Common myeloid progenitor, CD34-positive (primary cell): ENCODE data around the gene ITGA2.
A peak's percentile ranks its signal among the peaks of the same experiment; 100 is the strongest.

ENCODE experiments used
- CTCF ChIA-PET: fragments of 350-600 bp; sonication (Branson Sonifier 250); formaldehyde crosslinking; loops from one replicate; lab custom pipeline; 2021; ENCODE audit warnings: antibody characterized with exemption; lab: Charles Lee
- POLR2A ChIA-PET: fragments of 350-600 bp; sonication (Branson Sonifier 250); formaldehyde crosslinking; loops from one replicate; lab custom pipeline; 2021; ENCODE audit warnings: antibody characterized with exemption; lab: Charles Lee
- DNase-seq, 3 donors: peaks; one replicate each; pipeline versions ENCODE4 v3.0.0 to v3.0.0-alpha.2; 2013
- H3K27ac ChIP-seq, 2 experiments: 1 replicate in 1 of 2; 2 replicates in 1 of 2; pipeline ENCODE4 v1.7.0; 2013; ENCODE audit warnings: inconsistent platforms in 2 of 2, low read length in 2 of 2, mild to moderate bottlenecking in 2 of 2, low read depth in 1 of 2, moderate library complexity in 1 of 2; ENCODE audit not compliant: severe bottlenecking in 2 of 2, insufficient read depth in 1 of 2, poor library complexity in 1 of 2
- H3K27me3 ChIP-seq, 5 experiments: replicated peaks in 2 of 5; 1 replicate in 3 of 5; 2 replicates in 2 of 5; pipeline versions ENCODE4 v1.6.1 to v1.7.0; 2013; ENCODE audit warnings: low read length in 4 of 5, mild to moderate bottlenecking in 2 of 5, moderate library complexity in 2 of 5, inconsistent platforms in 1 of 5; ENCODE audit not compliant: insufficient read depth in 5 of 5, control insufficient read depth in 4 of 5
- H3K36me3 ChIP-seq, 4 experiments: 1 replicate in 2 of 4; 2 replicates in 2 of 4; pipeline versions ENCODE4 v1.6.1 to v1.7.0; 2013; ENCODE audit warnings: low read length in 3 of 4, control low read depth in 1 of 4, mild to moderate bottlenecking in 1 of 4; ENCODE audit not compliant: control insufficient read depth in 4 of 4, insufficient read depth in 4 of 4
- H3K4me1 ChIP-seq, 4 experiments: 1 replicate in 3 of 4; 2 replicates in 1 of 4; pipeline versions ENCODE4 v1.6.1 to v1.7.1; 2013; ENCODE audit warnings: low read length in 3 of 4, mild to moderate bottlenecking in 3 of 4, control low read depth in 1 of 4, inconsistent platforms in 1 of 4, moderate library complexity in 1 of 4; ENCODE audit not compliant: control insufficient read depth in 4 of 4, insufficient read depth in 4 of 4; ENCODE audit errors: control extremely low read depth in 1 of 4
- H3K4me3 ChIP-seq, 7 experiments: 1 replicate in 4 of 7; 2 replicates in 3 of 7; pipeline versions ENCODE4 v1.5.1 to v1.7.0; 2013; ENCODE audit warnings: mild to moderate bottlenecking in 7 of 7, low read length in 6 of 7, moderate library complexity in 6 of 7, inconsistent platforms in 2 of 7, low read depth in 2 of 7, control low read depth in 1 of 7; ENCODE audit not compliant: insufficient read depth in 4 of 7, control insufficient read depth in 1 of 7; ENCODE audit errors: extremely low read depth in 1 of 7
- H3K9me3 ChIP-seq, 5 experiments: 1 replicate in 4 of 5; 2 replicates in 1 of 5; pipeline versions ENCODE4 v1.6.1 to v1.7.1; 2013; ENCODE audit warnings: low read length in 4 of 5, mild to moderate bottlenecking in 2 of 5, inconsistent platforms in 1 of 5, low read depth in 1 of 5, moderate library complexity in 1 of 5; ENCODE audit not compliant: control insufficient read depth in 4 of 5, insufficient read depth in 2 of 5; ENCODE audit errors: control extremely low read depth in 1 of 5
- WGBS: methylation state at CpG from one replicate; pipeline ENCODE4 v1.1.5; 2013; ENCODE audit not compliant: insufficient coverage; 5-methylcytosine and 5-hydroxymethylcytosine counted together

Gene ITGA2

GRCh38 chr5:53011233-53011632 lies 22.1 kb downstream of the ITGA2 start:
- CTCF ChIA-PET, result interaction anchor here (1.9 kb wide), 1 partner anchor 20 kb away, joined by 4 read pairs; no protein-coding TSS in a partner anchor
- 88% methylated on average over 1 of the region's 1 CpG for WGBS
- POLR2A ChIA-PET, result no interaction called here
- Histone ChIP-seq H3K9me3 (peaks cover 0 to 10% (median 3%) of the 10 kb centered on the region in 5 experiments), H3K4me3 (no peak overlapping the region), H3K36me3 (peaks cover 0 to 3% (median 0%) of the 10 kb centered on the region in 4 experiments), H3K27ac (no peak overlapping the region), H3K4me1 (peaks cover 0 to 4% (median 0%) of the 10 kb centered on the region in 4 experiments), H3K27me3 (no peaks in the 10 kb centered on the region)
- DNase-seq, result no peak

GRCh38 chr5:53013857-53014256 lies 24.7 kb downstream of the ITGA2 start:
- peaks cover 0 to 10% (median 3%) of the 10 kb centered on the region in 5 experiments for H3K9me3 ChIP-seq
- H3K27ac ChIP-seq, result no peak overlapping the region
- DNase-seq, result no peak
- no peak overlapping the region for H3K4me3 ChIP-seq
- POLR2A ChIA-PET, result interaction anchor here (0.7 kb wide), 1 partner anchor 1165 kb away, joined by 4 read pairs; no protein-coding TSS in a partner anchor
- CTCF ChIA-PET, result no interaction called here
- H3K4me1 ChIP-seq, result no peaks in the 10 kb centered on the region
- WGBS, result 100% methylated on average over 1 of the region's 2 CpGs
- peaks cover 0 to 3% (median 0%) of the 10 kb centered on the region in 4 experiments for H3K36me3 ChIP-seq
- H3K27me3 ChIP-seq, result no peaks in the 10 kb centered on the region

DNA sequence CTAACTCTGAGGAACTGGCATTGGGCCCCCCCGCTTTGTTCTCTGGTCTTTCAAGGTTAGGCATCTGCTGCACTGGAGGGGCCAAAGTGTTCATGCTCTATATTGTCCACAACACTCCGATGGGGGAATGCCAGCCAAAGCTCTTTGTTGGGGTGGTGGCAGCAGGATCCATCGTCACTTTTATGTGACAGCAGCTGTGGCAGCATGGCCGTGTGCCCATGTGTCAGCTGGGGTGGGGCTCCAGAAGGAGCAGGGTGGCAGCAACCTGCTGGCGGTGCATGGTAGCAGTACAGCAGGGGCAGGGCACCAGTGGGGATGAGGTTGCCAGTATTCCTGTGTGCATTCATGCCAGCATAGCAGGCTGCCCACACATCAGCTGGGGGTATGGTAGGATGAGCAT lies 28.2 kb downstream of the ITGA2 start:
- H3K9me3 ChIP-seq, result peaks cover 0 to 10% (median 3%) of the 10 kb centered on the region in 5 experiments
- no peaks in the 10 kb centered on the region for H3K4me1 ChIP-seq
- CTCF ChIA-PET, result no interaction called here
- WGBS, result 93% methylated on average over 5 of the region's 5 CpGs
- H3K27me3 ChIP-seq, result no peaks in the 10 kb centered on the region
- no peak overlapping the region for H3K4me3 ChIP-seq
- POLR2A ChIA-PET, result no interaction called here
- no peak for DNase-seq
- H3K36me3 ChIP-seq, result no peaks in the 10 kb centered on the region
- H3K27ac ChIP-seq, result no peak overlapping the region

GRCh38 chr5:53017794-53018391 lies 28.7 kb downstream of the ITGA2 start:
- CTCF ChIA-PET, result no interaction called here
- no peak overlapping the region for H3K4me3 ChIP-seq
- 94% methylated on average over 9 of the region's 10 CpGs for WGBS
- H3K27me3 ChIP-seq, result no peaks in the 10 kb centered on the region
- no peaks in the 10 kb centered on the region for H3K36me3 ChIP-seq
- no peak for DNase-seq
- H3K4me1 ChIP-seq, result no peaks in the 10 kb centered on the region
- peaks cover 0 to 10% (median 3%) of the 10 kb centered on the region in 5 experiments for H3K9me3 ChIP-seq
- H3K27ac ChIP-seq, result no peak overlapping the region
- POLR2A ChIA-PET, result no interaction called here

GRCh38 chr5:53019320-53019719 lies 30.2 kb downstream of the ITGA2 start:
- ChIA-PET POLR2A (no interaction called here), CTCF (no interaction called here)
- WGBS, result 100% methylated on average over 3 of the region's 4 CpGs
- DNase-seq, result peak in 1 of 3 donors; percentile 7
- H3K4me3 ChIP-seq, result no peak overlapping the region
- H3K36me3 ChIP-seq, result no peaks in the 10 kb centered on the region
- no peak overlapping the region for H3K27ac ChIP-seq
- peaks cover 0 to 3% (median 0%) of the 10 kb centered on the region in 5 experiments for H3K9me3 ChIP-seq
- peaks cover 0 to 2% (median 0%) of the 10 kb centered on the region in 4 experiments for H3K4me1 ChIP-seq
- H3K27me3 ChIP-seq, result no peaks in the 10 kb centered on the region

DNA sequence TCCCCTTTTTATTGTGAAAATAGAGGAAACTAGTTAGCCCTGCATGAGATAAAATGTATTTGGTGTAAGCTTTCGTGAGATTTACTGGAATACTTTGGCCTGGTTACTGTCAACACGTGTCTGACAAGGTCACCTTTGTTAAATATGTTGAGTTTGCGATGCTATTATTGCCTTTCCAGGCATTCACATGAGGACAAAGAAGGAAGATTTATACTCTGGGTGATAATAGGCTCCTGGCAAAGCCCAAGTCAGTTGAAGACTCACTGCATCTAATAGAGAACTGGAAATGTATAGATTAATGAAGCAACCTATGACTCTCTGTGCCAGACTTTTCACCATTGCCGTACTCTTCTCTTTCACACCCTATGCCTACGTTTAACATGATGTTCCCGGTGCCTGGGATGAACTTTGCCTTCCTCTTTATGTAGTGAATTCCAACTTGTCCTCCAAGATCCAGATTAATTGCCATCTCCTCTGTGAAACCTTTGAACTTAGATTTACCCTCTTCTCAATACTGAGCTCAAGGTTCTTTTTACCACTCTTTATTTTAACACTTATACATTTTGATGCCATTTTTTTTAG lies 33.9 kb downstream of the ITGA2 start:
- no peaks in the 10 kb centered on the region for H3K9me3 ChIP-seq
- WGBS, result 90% methylated on average over 6 of the region's 6 CpGs
- ChIA-PET POLR2A (no interaction called here), CTCF (interaction anchor here (1.4 to 1.5 kb wide), 2 partner anchors 9 to 13 kb away, joined by 3 to 7 read pairs; no protein-coding TSS in a partner anchor)
- H3K4me1 ChIP-seq, result peaks cover 0 to 6% (median 3%) of the 10 kb centered on the region in 4 experiments
- H3K4me3 ChIP-seq, result no peak overlapping the region
- no peak overlapping the region for H3K27ac ChIP-seq
- H3K36me3 ChIP-seq, result no peaks in the 10 kb centered on the region
- DNase-seq, result no peak
- H3K27me3 ChIP-seq, result no peaks in the 10 kb centered on the region

DNA sequence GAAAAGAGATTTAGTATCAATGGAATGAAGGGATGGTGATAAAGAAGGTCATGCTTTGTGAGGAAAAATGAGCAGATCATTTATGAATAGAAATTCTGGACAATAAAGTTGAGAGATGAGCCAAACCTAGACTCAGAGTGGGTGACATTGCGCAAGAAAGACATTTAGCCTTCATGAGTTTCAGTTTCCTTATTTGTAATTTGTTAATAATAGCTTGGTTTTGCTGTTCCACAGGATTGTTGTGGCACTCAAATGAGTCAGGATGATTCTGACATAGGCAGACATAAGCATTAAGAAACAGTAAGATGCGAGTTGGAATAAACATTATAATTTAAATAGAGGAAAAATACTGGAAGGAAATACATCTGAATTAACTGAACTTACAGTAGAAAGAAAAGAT lies 34.8 kb downstream of the ITGA2 start:
- Histone ChIP-seq H3K9me3 (no peaks in the 10 kb centered on the region), H3K27me3 (no peaks in the 10 kb centered on the region), H3K36me3 (no peaks in the 10 kb centered on the region), H3K4me3 (no peak overlapping the region), H3K4me1 (peaks cover 0 to 13% (median 6%) of the 10 kb centered on the region in 4 experiments), H3K27ac (no peak overlapping the region)
- ChIA-PET CTCF (interaction anchor here (1.2 to 1.5 kb wide), 2 partner anchors 12 to 74 kb away, joined by 3 to 7 read pairs; no protein-coding TSS in a partner anchor), POLR2A (no interaction called here)
- peak in 1 of 3 donors; percentile 31 for DNase-seq
- 100% methylated on average over 1 of the region's 2 CpGs for WGBS
